Left colon (tissue), 2 donors: ENCODE results near the gene FAAH. TPM values are rescaled to one million over a fixed set of nuclear protein-coding genes. Genes with fewer than 3 reads are reported as not detected.

Experiments
- ATAC-seq: fragments of 200-7000 bp; cut with Tn5 transposase; one replicate; pipeline ENCODE4 v1.9.1; 2020; ENCODE audit warnings: mild to moderate bottlenecking, moderate library complexity
- DNase-seq, 2 donors: peaks; one replicate each; pipeline ENCODE4 v3.0.0-alpha.2; 2020
- intact Hi-C, 2 donors: fragments of 100-400 bp; cut with DNase I in 1 of 2; cut with micrococcal nuclease in 1 of 2; formaldehyde crosslinking; loops; one replicate each; pipeline versions ENCODE4 v1.11.2 to v1.14.0; 2022; cut with DNase I, micrococcal nuclease
- total RNA-seq, 2 donors: library from RNA; stranded (reverse); fragmentation: NEBNext Ultra II Directional; extraction: Animal tissue kit (Norgen Biotek cat#: 25700); gene quantifications; one replicate each; pipeline ENCODE4 v1.2.1, GENCODE V29; 2021
- donor health status: DM: no; HTN: no; CAD: no.
- donor health status: DM: yes; HTN: yes; CAD: no.

Gene FAAH
- total RNA-seq, 2 donors from 2014 or later: 71.1 to 84.5 TPM

- no peak for DNase-seq
- intact Hi-C loops: no loop called here
- ATAC-seq: no peak
Measured at GRCh38 chr1:46396441-46397398, 2.6 kb downstream of the FAAH start.

GRCh38 chr1:46399307-46399706 lies 5.2 kb downstream of the FAAH start:
- ATAC-seq (no peak), DNase-seq (no peak)
- intact Hi-C loops: no loop called here

GRCh38 chr1:46400421-46400820 lies 6.3 kb downstream of the FAAH start:
- intact Hi-C loops: no loop called here
- peak; percentile 48 for ATAC-seq
- DNase-seq: peak; percentile 34 to 70

DNA sequence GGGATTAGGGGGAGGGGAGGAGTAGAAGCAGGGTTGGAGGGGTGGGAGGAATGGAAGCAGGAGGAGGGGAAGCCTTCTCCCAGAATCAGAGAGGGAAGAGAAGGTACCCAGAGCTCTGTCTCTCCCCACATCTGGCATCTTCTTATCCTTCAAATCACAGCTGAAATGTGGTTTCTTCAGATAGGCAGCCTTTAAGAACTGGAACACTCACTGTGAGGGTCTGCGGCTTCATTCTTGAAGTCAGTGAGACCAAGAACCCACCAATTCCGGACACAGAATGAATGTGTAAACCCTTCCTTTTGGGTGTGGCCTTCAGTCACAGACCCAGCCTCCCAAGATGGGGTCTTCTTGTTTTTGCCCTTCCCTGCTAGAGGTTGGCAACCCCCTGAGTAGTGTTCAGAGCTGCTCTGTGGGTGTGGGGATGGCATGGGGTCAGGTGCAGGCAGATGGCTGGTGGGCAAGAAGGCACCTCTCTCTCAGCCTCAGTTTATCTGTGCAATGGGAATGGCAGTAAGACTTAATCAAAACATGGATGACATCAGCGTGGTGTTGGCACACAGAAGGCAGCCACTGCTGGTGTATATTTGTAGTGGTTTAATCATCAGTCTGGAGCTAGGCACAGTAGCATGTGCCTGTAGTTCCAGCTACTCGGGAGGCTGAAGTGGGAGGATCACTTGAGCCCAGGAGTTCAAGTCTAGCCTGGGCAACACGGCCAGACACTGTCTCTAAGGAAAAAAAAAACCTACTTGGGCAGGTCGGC lies 7.2 kb downstream of the FAAH start:
- ATAC-seq (peak; percentile 10), DNase-seq (no peak)
- intact Hi-C loops: no loop called here

- ATAC-seq (peak; percentile 89), DNase-seq (peak; percentile 83 to 89)
- intact Hi-C loops: no loop called here
Measured at GRCh38 chr1:46401964-46402626, 8.0 kb downstream of the FAAH start.

DNA sequence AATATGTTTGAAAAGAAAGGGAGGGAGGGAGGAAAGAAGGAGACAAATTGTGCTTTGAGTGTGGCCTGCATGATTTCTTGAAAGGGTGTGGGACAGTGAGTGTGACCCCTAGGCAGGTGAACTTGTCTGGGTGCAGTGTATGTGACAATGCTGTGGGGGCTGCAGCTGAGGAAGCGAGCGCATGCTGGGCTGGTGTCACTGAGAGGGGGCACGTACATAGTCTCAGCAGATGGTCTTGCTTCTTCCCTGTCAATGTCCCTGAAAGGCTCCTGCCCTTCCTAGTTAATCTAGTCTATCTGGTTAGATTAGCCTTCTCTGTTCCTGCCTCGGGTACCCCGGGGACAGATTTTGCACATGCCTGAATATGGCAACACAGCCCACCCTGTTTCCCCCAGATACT lies 9.8 kb downstream of the FAAH start:
- ATAC-seq (no peak), DNase-seq (no peak)
- intact Hi-C loops: no loop called here

GRCh38 chr1:46404482-46405196 lies 10.5 kb downstream of the FAAH start:
- no peak for DNase-seq
- intact Hi-C loops: no loop called here

GRCh38 chr1:46405197-46405555 lies 11.1 kb downstream of the FAAH start:
- ATAC-seq (no peak), DNase-seq (no peak)
- intact Hi-C loops: no loop called here

More at GRCh38 chr1:46404482-46405196, 10.5 kb downstream of the FAAH start:
- no peak for ATAC-seq

- ATAC-seq: no peak
- no peak for DNase-seq
- intact Hi-C loops: no loop called here
Measured at GRCh38 chr1:46405724-46406123, 11.6 kb downstream of the FAAH start.

GRCh38 chr1:46406881-46407608 lies 12.9 kb downstream of the FAAH start:
- intact Hi-C loops: no loop called here
- ATAC-seq: no peak
- DNase-seq: no peak

- DNase-seq: no peak
- intact Hi-C loops: no loop called here
- no peak for ATAC-seq
Measured at GRCh38 chr1:46407636-46408035, 13.5 kb downstream of the FAAH start.

GRCh38 chr1:46408356-46409062 lies 14.4 kb downstream of the FAAH start:
- intact Hi-C loops: no loop called here
- DNase-seq: no peak
- no peak for ATAC-seq

DNA sequence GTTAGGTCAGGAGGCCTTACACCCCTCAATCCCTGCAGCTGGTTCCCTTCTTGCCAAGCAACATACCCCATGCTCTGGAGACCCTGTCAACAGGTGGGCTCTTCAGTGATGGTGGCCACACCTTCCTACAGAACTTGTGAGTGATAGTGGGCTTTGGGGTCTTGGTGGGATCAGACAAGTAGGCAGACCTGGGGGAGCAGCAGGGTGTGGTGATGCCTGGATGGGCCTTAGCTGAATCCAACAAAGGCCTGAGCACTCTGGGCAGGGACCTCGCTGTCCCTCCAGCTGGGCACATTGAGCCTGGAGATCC lies 14.9 kb downstream of the FAAH start:
- intact Hi-C loops: no loop called here
- ATAC-seq (no peak), DNase-seq (no peak)

DNA sequence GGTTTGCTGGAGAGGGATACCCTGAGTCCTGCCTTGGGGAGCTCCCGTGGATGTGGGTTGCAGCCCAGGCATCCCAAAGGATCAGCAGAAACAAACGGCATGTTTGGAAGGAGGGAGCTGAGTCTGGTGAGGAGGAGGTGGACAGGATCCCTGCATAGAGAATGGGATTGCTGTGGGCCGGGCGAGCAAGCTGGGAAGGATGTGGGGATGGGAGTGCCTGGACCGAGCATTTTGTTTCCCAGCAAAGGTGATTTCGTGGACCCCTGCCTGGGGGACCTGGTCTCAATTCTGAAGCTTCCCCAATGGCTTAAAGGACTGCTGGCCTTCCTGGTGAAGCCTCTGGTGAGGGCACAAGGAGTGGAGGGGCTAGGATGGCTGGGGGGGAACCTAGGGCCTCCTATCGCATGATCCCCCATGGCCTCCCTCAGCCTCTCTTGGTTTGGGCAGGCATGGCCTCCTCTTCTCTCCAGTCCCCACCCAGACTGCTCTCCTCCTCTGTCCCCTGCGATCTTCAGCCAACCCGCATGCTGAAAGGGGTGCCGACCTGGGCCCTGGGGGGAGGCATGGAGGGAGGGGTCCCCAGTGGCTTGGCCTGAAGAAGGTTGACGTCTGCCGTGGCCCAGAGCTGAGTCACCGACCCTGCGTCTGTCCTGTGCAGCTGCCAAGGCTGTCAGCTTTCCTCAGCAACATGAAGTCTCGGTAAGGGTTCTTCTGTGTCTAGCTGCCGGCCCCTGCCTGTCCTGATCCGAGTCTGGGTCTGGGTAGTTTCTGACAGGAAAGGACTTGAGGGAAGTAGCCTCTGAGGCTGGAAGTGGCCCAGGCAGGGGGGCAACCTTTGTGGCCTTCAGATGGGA lies 16.3 kb downstream of the FAAH start:
- intact Hi-C loops: no loop called here
- DNase-seq: no peak
- ATAC-seq: no peak

GRCh38 chr1:46411010-46411405 lies 16.9 kb downstream of the FAAH start:
- intact Hi-C loops: no loop called here
- DNase-seq (no peak), ATAC-seq (no peak)

DNA sequence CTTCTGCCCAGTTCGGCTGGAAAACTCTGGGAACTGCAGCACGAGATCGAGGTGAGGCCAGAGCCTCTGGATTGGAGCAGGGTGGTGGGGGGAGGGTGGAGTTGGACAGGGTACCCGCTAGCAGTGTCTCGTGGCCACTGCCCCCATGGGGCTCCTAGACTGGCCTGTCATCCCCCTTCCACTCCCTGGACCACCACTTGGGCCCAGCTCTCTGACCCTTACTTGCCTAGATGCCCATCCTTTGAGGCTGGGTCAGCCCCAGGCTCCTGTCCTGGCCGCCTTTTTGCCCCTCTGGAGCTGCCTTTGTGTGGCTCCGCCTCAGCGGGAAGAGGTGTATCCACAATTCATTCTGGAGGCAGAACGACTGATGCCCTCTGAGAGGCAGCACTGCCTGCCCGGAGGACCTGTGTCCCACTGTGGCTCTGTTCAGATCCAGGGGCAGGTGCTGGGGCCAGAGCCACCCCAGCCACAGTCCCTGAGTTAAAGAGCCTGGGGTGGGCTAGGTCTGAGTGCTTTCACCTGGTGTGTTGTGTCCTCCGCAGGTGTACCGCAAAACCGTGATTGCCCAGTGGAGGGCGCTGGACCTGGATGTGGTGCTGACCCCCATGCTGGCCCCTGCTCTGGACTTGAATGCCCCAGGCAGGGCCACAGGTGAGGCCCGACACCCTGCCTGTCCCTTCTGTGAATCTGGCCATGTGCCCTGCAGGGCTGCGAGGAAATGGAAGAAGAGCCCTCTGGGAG lies 17.7 kb downstream of the FAAH start:
- intact Hi-C loops: no loop called here
- DNase-seq (no peak), ATAC-seq (no peak)
